ENCODE results near the gene CAMSAP1. TPM values are rescaled to one million over a fixed set of nuclear protein-coding genes. Genes with fewer than 3 reads are reported as not detected.

Gene CAMSAP1
- total RNA-seq, 1 donor = 26.1 TPM

- no peaks in the 10 kb centered on the region for H3K4me1 ChIP-seq (ENCODE audit: insufficient read depth, low read length)
- H3K36me3 ChIP-seq (ENCODE audit: insufficient read depth, low read length) = peaks cover 43% of the 10 kb centered on the region
- DNase-seq (ENCODE audit: insufficient read length, low spot score, missing footprints) = peak; percentile 27
These were observed 85.5 kb downstream of the CAMSAP1 start for GRCh38 chr9:135821733-135822373.

GRCh38 chr9:135821116-135821515 lies 86.2 kb downstream of the CAMSAP1 start:
- peak; percentile 32 for DNase-seq (ENCODE audit: insufficient read length, low spot score, missing footprints)
- H3K79me2 ChIP-seq (ENCODE audit: insufficient read depth, low read length) = peaks cover 5% of the 10 kb centered on the region
- no peaks in the 10 kb centered on the region for H3K27me3 ChIP-seq (ENCODE audit: insufficient read depth, low read length)
- H3K4me1 ChIP-seq (ENCODE audit: insufficient read depth, low read length) = no peaks in the 10 kb centered on the region
- H3K9me3 ChIP-seq (ENCODE audit: low read depth, low read length) = no peaks in the 10 kb centered on the region
- no peak overlapping the region for H3K27ac ChIP-seq (ENCODE audit: low read depth, low read length)
- no peak overlapping the region for H3K4me3 ChIP-seq (ENCODE audit: insufficient read depth, low read length)
- no peak overlapping the region for H3K4me2 ChIP-seq (ENCODE audit: insufficient read depth, low read length)
- peaks cover 15% of the 10 kb centered on the region for H4K20me1 ChIP-seq (ENCODE audit: insufficient read depth, low read length)
- H3K36me3 ChIP-seq (ENCODE audit: insufficient read depth, low read length) = peaks cover 51% of the 10 kb centered on the region
- no peak overlapping the region for H2AFZ ChIP-seq (ENCODE audit: low read length)
- TF ChIP-seq CTCF (IDR thresholded peaks at IDR 0.05; ENCODE audit: extremely low read depth, low read depth, low read length) = no peak

More at GRCh38 chr9:135821733-135822373, 85.5 kb downstream of the CAMSAP1 start:
- Histone ChIP-seq H3K9me3 (ENCODE audit: low read depth, low read length) (no peaks in the 10 kb centered on the region), H3K27ac (ENCODE audit: low read depth, low read length) (no peak overlapping the region), H2AFZ (ENCODE audit: low read length) (no peak overlapping the region), H4K20me1 (ENCODE audit: insufficient read depth, low read length) (peaks cover 17% of the 10 kb centered on the region), H3K27me3 (ENCODE audit: insufficient read depth, low read length) (no peaks in the 10 kb centered on the region), H3K4me3 (ENCODE audit: insufficient read depth, low read length) (no peak overlapping the region), H3K4me2 (ENCODE audit: insufficient read depth, low read length) (no peak overlapping the region), H3K79me2 (ENCODE audit: insufficient read depth, low read length) (peaks cover 8% of the 10 kb centered on the region)
- TF ChIP-seq CTCF (IDR thresholded peaks at IDR 0.05; ENCODE audit: extremely low read depth, low read depth, low read length) = no peak

GRCh38 chr9:135820661-135821060 lies 86.7 kb downstream of the CAMSAP1 start:
- Histone ChIP-seq H3K4me2 (ENCODE audit: insufficient read depth, low read length) (no peak overlapping the region), H3K27me3 (ENCODE audit: insufficient read depth, low read length) (no peaks in the 10 kb centered on the region), H4K20me1 (ENCODE audit: insufficient read depth, low read length) (peaks cover 10% of the 10 kb centered on the region), H3K4me3 (ENCODE audit: insufficient read depth, low read length) (no peak overlapping the region), H3K79me2 (ENCODE audit: insufficient read depth, low read length) (peaks cover under 1% of the 10 kb centered on the region), H3K27ac (ENCODE audit: low read depth, low read length) (no peak overlapping the region), H3K9me3 (ENCODE audit: low read depth, low read length) (no peaks in the 10 kb centered on the region), H2AFZ (ENCODE audit: low read length) (no peak overlapping the region), H3K4me1 (ENCODE audit: insufficient read depth, low read length) (no peaks in the 10 kb centered on the region), H3K36me3 (ENCODE audit: insufficient read depth, low read length) (peaks cover 55% of the 10 kb centered on the region)
- no peak for DNase-seq (ENCODE audit: insufficient read length, low spot score, missing footprints)
- no peak for TF ChIP-seq CTCF (IDR thresholded peaks at IDR 0.05; ENCODE audit: extremely low read depth, low read depth, low read length)

GRCh38 chr9:135819905-135820304 lies 87.4 kb downstream of the CAMSAP1 start:
- no peak for TF ChIP-seq CTCF (IDR thresholded peaks at IDR 0.05; ENCODE audit: extremely low read depth, low read depth, low read length)
- Histone ChIP-seq H3K4me2 (ENCODE audit: insufficient read depth, low read length) (no peak overlapping the region), H3K4me1 (ENCODE audit: insufficient read depth, low read length) (no peaks in the 10 kb centered on the region), H3K4me3 (ENCODE audit: insufficient read depth, low read length) (no peak overlapping the region), H2AFZ (ENCODE audit: low read length) (no peak overlapping the region), H3K9me3 (ENCODE audit: low read depth, low read length) (no peaks in the 10 kb centered on the region), H4K20me1 (ENCODE audit: insufficient read depth, low read length) (peaks cover 4% of the 10 kb centered on the region), H3K79me2 (ENCODE audit: insufficient read depth, low read length) (no peaks in the 10 kb centered on the region), H3K36me3 (ENCODE audit: insufficient read depth, low read length) (peaks cover 58% of the 10 kb centered on the region), H3K27me3 (ENCODE audit: insufficient read depth, low read length) (no peaks in the 10 kb centered on the region), H3K27ac (ENCODE audit: low read depth, low read length) (no peak overlapping the region)
- peak; percentile 44 for DNase-seq (ENCODE audit: insufficient read length, low spot score, missing footprints)

All from osteoblast (primary cell).